ENCODE measurements around the gene HSF2. TPM values are rescaled to one million over a fixed set of nuclear protein-coding genes. Genes with fewer than 3 reads are reported as not detected.

Gene HSF2
- total and polyA plus RNA-seq, 2 of the 13 experiments (the other 11 are each of a cell fraction or from before 2014, with no cell fraction given): 24.8 to 26.4 TPM

- Histone ChIP-seq H3K27ac (ENCODE audit: extremely low read length, insufficient read depth, low read length) (no peak overlapping the region), H3K79me2 (ENCODE audit: insufficient read depth, low read length) (peaks cover 51% of the 10 kb centered on the region), H4K20me1 (ENCODE audit: insufficient read depth, low read length) (no peaks in the 10 kb centered on the region), H3K4me3 (replicated peaks in 1 of 3; ENCODE audit: insufficient read depth in 1 of 3, low read depth in 2 of 3, low read length in 3 of 3) (no peak overlapping the region), H3K9ac (ENCODE audit: insufficient read depth, low read depth, low read length) (no peak overlapping the region), H3K9me3 (ENCODE audit: low read length) (no peaks in the 10 kb centered on the region), H2AFZ (ENCODE audit: low read length) (no peak overlapping the region), H3K4me2 (ENCODE audit: low read depth, low read length) (no peak overlapping the region), H3K27me3 (ENCODE audit: control insufficient read depth in 1 of 2, insufficient read depth in 2 of 2, low read length in 2 of 2) (no peaks in the 10 kb centered on the region), H3K36me3 (replicated peaks in 1 of 2; ENCODE audit: control insufficient read depth in 1 of 2, insufficient read depth in 2 of 2, low read length in 2 of 2) (peaks cover 2 to 42% of the 10 kb centered on the region in 2 experiments; a peak in 4 of 5 replicates), H3K4me1 (ENCODE audit: insufficient read depth, low read length) (no peaks in the 10 kb centered on the region; the same call in 1 of the 2 replicates)
- ChIA-PET POLR2A (interaction anchor here (2.0 kb wide), 1 partner anchor 13 kb away, joined by 4 read pairs; the partner anchor contains the start of gene HSF2), CTCF (ENCODE audit: low intra/inter-chr PET ratio, low total read pairs) (no interaction called here)
- DNase-seq (ENCODE audit: low spot score) (no peak), ATAC-seq (no peak), FAIRE-seq (no peak)
- in situ Hi-C loops (cut with HindIII; ENCODE audit: extremely low pct_ligation_motif_present, low pct_unique_long_range_greater_than_20kb) (no loop called here), intact Hi-C loops (cut with micrococcal nuclease; ENCODE audit: unreplicated experiment) (no loop called here)
- no peak for TF ChIP-seq ZNF605 (CRISPR knock-in tag; IDR thresholded peaks at IDR 0.05)
- TF ChIP-seq MAFK (conservative IDR thresholded peaks at IDR 0.05 in 1 of 2, IDR thresholded peaks at IDR 0.05 in 1 of 2; ENCODE audit: low read length in 2 of 2): 0 out of 4 replicates have a peak, but pooled peaks have one; percentile 17 to 18
- no peak for TF ChIP-seq NRL (CRISPR knock-in tag; IDR thresholded peaks at IDR 0.05; ENCODE audit: borderline replicate concordance)
- BruUV-seq (replicated peaks): no TSS peak
Measured at GRCh38 chr6:122412001-122412400, 12.5 kb downstream of the HSF2 start.

GRCh38 chr6:122416825-122417224 is 17.4 kb downstream of the HSF2 start:
- Histone ChIP-seq H3K79me2 (ENCODE audit: insufficient read depth, low read length) (peaks cover 3% of the 10 kb centered on the region), H3K4me3 (replicated peaks in 1 of 3; ENCODE audit: insufficient read depth in 1 of 3, low read depth in 2 of 3, low read length in 3 of 3) (no peak overlapping the region), H4K20me1 (ENCODE audit: insufficient read depth, low read length) (no peaks in the 10 kb centered on the region), H3K27me3 (ENCODE audit: control insufficient read depth in 1 of 2, insufficient read depth in 2 of 2, low read length in 2 of 2) (no peaks in the 10 kb centered on the region), H2AFZ (ENCODE audit: low read length) (no peak overlapping the region), H3K4me2 (ENCODE audit: low read depth, low read length) (no peak overlapping the region), H3K9ac (ENCODE audit: insufficient read depth, low read depth, low read length) (no peak overlapping the region), H3K9me3 (ENCODE audit: low read length) (no peaks in the 10 kb centered on the region), H3K36me3 (replicated peaks in 1 of 2; ENCODE audit: control insufficient read depth in 1 of 2, insufficient read depth in 2 of 2, low read length in 2 of 2) (peaks cover 5 to 65% of the 10 kb centered on the region in 2 experiments; a peak in 4 of 5 replicates), H3K4me1 (ENCODE audit: insufficient read depth, low read length) (no peaks in the 10 kb centered on the region), H3K27ac (ENCODE audit: extremely low read length, insufficient read depth, low read length) (no peak overlapping the region)
- TSS peak; percentile 1 for BruUV-seq (replicated peaks)
- WGBS (ENCODE audit: low lambda C conversion rate): 96% methylated on average over 1 of the region's 1 CpG
- FAIRE-seq (no peak), DNase-seq (ENCODE audit: low spot score) (no peak), ATAC-seq (no peak)
- intact Hi-C loops (cut with micrococcal nuclease; ENCODE audit: unreplicated experiment): no loop called here
- in situ Hi-C loops (cut with HindIII; ENCODE audit: extremely low pct_ligation_motif_present, low pct_unique_long_range_greater_than_20kb): no loop called here
- ChIA-PET POLR2A (no interaction called here), CTCF (ENCODE audit: low intra/inter-chr PET ratio, low total read pairs) (no interaction called here)
- TF ChIP-seq ZNF207 (IDR thresholded peaks at IDR 0.05; ENCODE audit: borderline replicate concordance) (no peak), FOXK1 (CRISPR knock-in tag; IDR thresholded peaks at IDR 0.05; ENCODE audit: borderline replicate concordance, low read depth) (no peak), ZNF142 (CRISPR knock-in tag; IDR thresholded peaks at IDR 0.05) (no peak), ZNF510 (CRISPR knock-in tag; IDR thresholded peaks at IDR 0.05; ENCODE audit: low read depth) (no peak), POLR2G (IDR thresholded peaks at IDR 0.05; ENCODE audit: low read depth, low read length) (no peak), TEAD3 (CRISPR knock-in tag; optimal IDR thresholded peaks at IDR 0.05; ENCODE audit: borderline replicate concordance) (no peak), HINFP (CRISPR knock-in tag; IDR thresholded peaks at IDR 0.05; ENCODE audit: low read depth) (no peak), ETV5 (CRISPR knock-in tag; IDR thresholded peaks at IDR 0.05; ENCODE audit: borderline replicate concordance) (no peak)
